Brain microvascular endothelial cell (primary cell): ENCODE measurements around the gene WWOX.
A peak's percentile ranks its signal among the peaks of the same experiment; 100 is the strongest.

Experiments
- DNase-seq: peaks from one replicate; pipeline ENCODE4 v3.0.0-alpha.2; 2020
- H3K27ac ChIP-seq: fragments of 250-450 bp; sonication (Bioruptor Pico); 2 replicates; pipeline ENCODE4 v1.5.1; 2020; ENCODE audit warnings: mild to moderate bottlenecking, moderate library complexity
- H3K27me3 ChIP-seq: fragments of 250-450 bp; sonication (Bioruptor Pico); replicated peaks from 2 replicates; pipeline ENCODE4 v1.5.1; 2020; ENCODE audit warnings: mild to moderate bottlenecking
- H3K36me3 ChIP-seq: fragments of 250-450 bp; sonication (Bioruptor Pico); replicated peaks from 2 replicates; pipeline ENCODE4 v1.5.1; 2020; ENCODE audit warnings: mild to moderate bottlenecking
- H3K4me3 ChIP-seq: 2 replicates; pipeline ENCODE4 v1.5.1; 2011; ENCODE audit warnings: low read depth, mild to moderate bottlenecking, control low read depth, low read length, moderate library complexity
- in situ Hi-C: cut with HindIII; loops from 2 replicates; pipeline ENCODE4 v1.10.0; 2017; ENCODE audit warnings: low sequenced_read_pairs, low pct_ligation_motif_present
- TF ChIP-seq, protein P1 (sequence below): IDR thresholded peaks from 2 replicates; pipeline ENCODE4 v1.5.1; 2011; ENCODE audit warnings: low read depth, mild to moderate bottlenecking, moderate library complexity, low read length, control low read depth, inconsistent platforms; ENCODE audit errors: missing control alignments

Gene WWOX

DNA sequence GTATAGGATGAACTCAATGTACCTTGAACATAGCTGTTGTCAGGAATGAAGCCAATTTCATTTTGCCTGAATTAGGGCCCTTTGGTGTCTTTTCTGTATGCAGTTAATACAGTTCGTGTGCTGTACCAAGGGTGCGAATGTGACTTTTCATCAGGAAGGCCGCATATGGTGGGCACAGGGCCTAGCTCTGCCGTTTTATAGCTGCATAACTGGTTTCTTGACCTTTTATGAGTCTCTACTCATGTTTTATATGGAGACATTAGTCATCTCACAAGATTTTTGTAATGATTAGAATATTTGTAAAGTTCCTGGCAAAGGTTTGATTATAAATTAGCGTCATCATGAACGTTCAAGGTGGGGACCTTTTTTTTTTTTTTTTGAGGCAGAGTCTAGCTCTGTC is 989.5 kb downstream of the WWOX start:
- Histone ChIP-seq H3K36me3 (no peaks in the 10 kb centered on the region), H3K27me3 (no peaks in the 10 kb centered on the region), H3K27ac (no peak overlapping the region), H3K4me3 (no peak overlapping the region)
- in situ Hi-C loops: no loop called here
- TF ChIP-seq, protein P1, sequence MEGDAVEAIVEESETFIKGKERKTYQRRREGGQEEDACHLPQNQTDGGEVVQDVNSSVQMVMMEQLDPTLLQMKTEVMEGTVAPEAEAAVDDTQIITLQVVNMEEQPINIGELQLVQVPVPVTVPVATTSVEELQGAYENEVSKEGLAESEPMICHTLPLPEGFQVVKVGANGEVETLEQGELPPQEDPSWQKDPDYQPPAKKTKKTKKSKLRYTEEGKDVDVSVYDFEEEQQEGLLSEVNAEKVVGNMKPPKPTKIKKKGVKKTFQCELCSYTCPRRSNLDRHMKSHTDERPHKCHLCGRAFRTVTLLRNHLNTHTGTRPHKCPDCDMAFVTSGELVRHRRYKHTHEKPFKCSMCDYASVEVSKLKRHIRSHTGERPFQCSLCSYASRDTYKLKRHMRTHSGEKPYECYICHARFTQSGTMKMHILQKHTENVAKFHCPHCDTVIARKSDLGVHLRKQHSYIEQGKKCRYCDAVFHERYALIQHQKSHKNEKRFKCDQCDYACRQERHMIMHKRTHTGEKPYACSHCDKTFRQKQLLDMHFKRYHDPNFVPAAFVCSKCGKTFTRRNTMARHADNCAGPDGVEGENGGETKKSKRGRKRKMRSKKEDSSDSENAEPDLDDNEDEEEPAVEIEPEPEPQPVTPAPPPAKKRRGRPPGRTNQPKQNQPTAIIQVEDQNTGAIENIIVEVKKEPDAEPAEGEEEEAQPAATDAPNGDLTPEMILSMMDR: no peak
- no peak for DNase-seq

DNA sequence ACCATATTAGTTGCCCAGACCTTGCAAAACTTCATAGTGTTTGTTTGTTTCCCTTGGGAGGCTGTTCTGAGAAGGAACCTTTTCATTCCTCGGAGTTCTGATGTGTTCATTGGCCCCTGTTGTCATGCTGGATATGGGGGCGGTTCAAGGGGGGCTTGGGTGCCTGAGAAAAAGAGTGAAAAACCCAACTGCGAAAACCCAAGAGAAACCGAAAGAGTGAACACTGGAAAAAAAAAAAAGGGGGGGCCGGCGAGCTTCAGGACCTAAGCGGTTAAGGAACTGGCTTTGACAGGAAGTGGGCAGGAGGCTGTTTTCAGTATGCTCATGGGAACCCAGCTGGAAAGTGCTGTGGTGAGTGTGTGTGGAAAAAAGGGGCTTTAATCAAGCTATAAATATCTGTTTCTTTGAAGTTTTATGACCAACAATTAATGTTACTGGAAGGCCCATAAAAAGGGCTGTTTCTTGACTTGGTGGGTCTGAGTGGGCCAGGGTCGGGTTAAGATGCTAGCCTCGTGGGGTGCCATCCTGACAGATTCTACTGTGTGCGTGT is 990.4 kb downstream of the WWOX start:
- Histone ChIP-seq H3K27me3 (no peaks in the 10 kb centered on the region), H3K36me3 (no peaks in the 10 kb centered on the region), H3K27ac (no peak overlapping the region), H3K4me3 (no peak overlapping the region)
- in situ Hi-C loops: no loop called here
- peak; percentile 1 for DNase-seq
- TF ChIP-seq, protein P1: no peak

DNA sequence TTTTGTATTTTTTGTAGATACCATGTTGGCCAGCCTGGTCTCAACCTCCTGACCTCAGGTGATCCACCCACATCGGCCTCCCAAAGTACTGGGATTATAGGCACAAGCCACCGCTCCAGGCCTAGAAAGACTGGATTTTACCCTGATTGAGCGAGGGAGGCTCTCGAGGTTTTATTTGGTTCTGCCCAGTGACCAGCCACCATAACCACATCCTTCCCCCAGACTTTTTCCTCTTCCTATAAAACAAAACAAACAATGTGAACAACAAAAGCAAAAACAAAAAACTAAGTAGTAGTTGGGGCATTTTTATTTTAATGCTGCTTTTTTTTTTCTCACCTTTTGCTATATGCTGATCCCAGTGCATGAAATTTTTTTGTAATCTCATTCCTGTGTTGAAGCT is 991.5 kb downstream of the WWOX start:
- in situ Hi-C loops: no loop called here
- DNase-seq: no peak
- TF ChIP-seq, protein P1: no peak
- Histone ChIP-seq H3K36me3 (no peaks in the 10 kb centered on the region), H3K4me3 (no peak overlapping the region), H3K27ac (no peak overlapping the region), H3K27me3 (no peaks in the 10 kb centered on the region)

DNA sequence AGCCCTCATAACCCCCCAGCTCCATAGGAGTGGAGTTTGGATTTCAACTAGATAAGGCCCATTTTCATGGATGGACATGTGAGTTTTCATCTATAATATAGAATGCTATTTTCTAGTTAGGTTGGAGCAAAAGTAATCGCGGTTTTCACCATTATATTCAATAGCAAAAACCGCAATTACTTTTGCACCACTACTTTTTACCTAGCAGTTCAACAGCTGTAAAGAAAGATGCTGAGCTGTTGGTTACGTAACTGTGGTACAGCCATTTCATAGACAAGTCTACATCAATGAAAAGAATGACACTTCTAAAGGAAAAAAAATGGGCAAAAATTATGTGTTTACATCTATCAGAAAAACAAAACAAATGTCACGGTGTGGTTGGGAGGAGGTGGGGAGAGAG is 993.4 kb downstream of the WWOX start:
- H3K27ac ChIP-seq: no peak overlapping the region
- TF ChIP-seq, protein P1: no peak
- no peaks in the 10 kb centered on the region for H3K27me3 ChIP-seq
- no peaks in the 10 kb centered on the region for H3K36me3 ChIP-seq
- H3K4me3 ChIP-seq: no peak overlapping the region
- no peak for DNase-seq
- in situ Hi-C loops: no loop called here

DNA sequence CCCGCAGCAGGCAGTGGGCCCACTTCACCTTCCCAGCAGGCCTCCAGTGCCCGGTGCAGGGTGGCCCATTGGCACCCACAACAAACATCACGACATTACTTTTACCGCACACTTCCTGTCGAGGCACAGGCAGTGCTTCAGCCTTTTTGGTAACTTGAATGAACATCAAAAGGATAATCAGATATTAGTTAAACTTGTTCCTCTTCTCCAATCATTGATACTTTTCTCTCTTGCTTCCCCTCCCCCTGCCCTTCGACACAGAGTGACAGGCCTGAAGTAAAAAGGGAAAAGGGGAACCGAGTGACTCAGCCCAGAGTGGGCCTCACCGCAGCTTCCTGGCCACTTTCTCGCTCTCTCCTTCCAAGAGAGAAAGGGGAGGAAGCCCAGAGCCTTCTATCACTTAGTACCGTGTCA is 994.1 kb downstream of the WWOX start:
- Histone ChIP-seq H3K27me3 (no peaks in the 10 kb centered on the region), H3K36me3 (no peaks in the 10 kb centered on the region), H3K27ac (no peak overlapping the region), H3K4me3 (no peak overlapping the region)
- no peak for DNase-seq
- TF ChIP-seq, protein P1: no peak
- in situ Hi-C loops: no loop called here

DNA sequence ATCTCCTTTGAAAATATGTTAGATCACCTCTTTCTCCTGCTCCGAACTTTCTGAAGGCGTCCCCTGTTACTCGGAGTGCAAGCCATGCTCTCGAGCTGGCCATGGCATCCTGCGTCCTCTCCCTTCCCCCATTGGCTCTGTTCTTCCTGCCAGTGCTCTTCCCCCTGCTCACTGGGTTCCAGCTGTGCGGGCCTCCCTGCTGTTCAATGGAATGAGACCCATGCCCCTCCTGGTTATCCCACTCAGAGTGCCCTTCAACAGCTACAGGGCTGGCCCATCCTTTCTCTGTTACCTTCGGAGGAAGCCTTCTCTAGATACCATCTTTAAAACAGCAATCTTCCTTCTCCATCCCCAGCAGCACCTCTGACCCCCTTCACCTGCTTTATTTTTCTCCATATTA is 996.8 kb downstream of the WWOX start:
- in situ Hi-C loops: no loop called here
- H3K36me3 ChIP-seq: no peaks in the 10 kb centered on the region
- H3K4me3 ChIP-seq: no peak overlapping the region
- DNase-seq: no peak
- no peaks in the 10 kb centered on the region for H3K27me3 ChIP-seq
- H3K27ac ChIP-seq: no peak overlapping the region
- TF ChIP-seq, protein P1: no peak
